H1 (cell line): ENCODE data around the gene MYRF. TPM values are rescaled to one million over a fixed set of nuclear protein-coding genes. Genes with fewer than 3 reads are reported as not detected.

Source experiments
- CTCF ChIA-PET: fragments of 300-600 bp; sonication (Branson Sonifier 250); formaldehyde crosslinking; loops from one replicate; lab custom pipeline; 2021; ENCODE audit not compliant: partially characterized antibody; lab: Charles Lee
- POLR2A ChIA-PET: fragments of 300-600 bp; sonication (Branson Sonifier 250); formaldehyde crosslinking; loops from one replicate; lab custom pipeline; 2021; ENCODE audit warnings: inconsistent platforms; ENCODE audit not compliant: partially characterized antibody; lab: Charles Lee
- DNase-seq, 2 experiments: peaks; one replicate each; pipeline versions ENCODE4 v3.0.0 to v3.0.0-alpha.2; 2010 to 2022; ENCODE audit warnings: low spot score in 2 of 2, low read depth in 1 of 2, mixed read lengths in 1 of 2
- FAIRE-seq: peaks from 2 replicates; lab custom pipeline; 2011; peaks lifted over from hg19 to GRCh38; lab: Jason Lieb, UNC
- H2AFZ ChIP-seq: 2 replicates; pipeline ENCODE4 v1.8.1; 2012; ENCODE audit warnings: low read length, inconsistent platforms
- H2AK5ac ChIP-seq: 2 replicates; pipeline ENCODE4 v1.6.1; 2013; ENCODE audit warnings: low read depth, low read length
- H2BK120ac ChIP-seq: replicated peaks from 2 replicates; pipeline ENCODE3; 2013; ENCODE audit warnings: low read depth, low read length, inconsistent platforms
- H2BK12ac ChIP-seq: 2 replicates; pipeline ENCODE4 v1.6.1; 2013; ENCODE audit warnings: low read depth, low read length
- H2BK15ac ChIP-seq: 2 replicates; pipeline ENCODE4 v1.6.1; 2013; ENCODE audit warnings: low read length
- H2BK20ac ChIP-seq: 2 replicates; pipeline ENCODE4 v1.6.1; 2013; ENCODE audit warnings: low read length
- H2BK5ac ChIP-seq: 2 replicates; pipeline ENCODE4 v1.6.1; 2013; ENCODE audit warnings: low read depth, low read length
- H3K14ac ChIP-seq: 2 replicates; pipeline ENCODE4 v1.6.1; 2013; ENCODE audit warnings: inconsistent platforms; ENCODE audit not compliant: insufficient read length
- H3K18ac ChIP-seq: 2 replicates; pipeline ENCODE4 v1.6.1; 2013; ENCODE audit warnings: low read length; ENCODE audit errors: extremely low read depth
- H3K23ac ChIP-seq: 2 replicates; pipeline ENCODE4 v1.6.1; 2013; ENCODE audit warnings: inconsistent platforms; ENCODE audit not compliant: insufficient read length
- H3K23me2 ChIP-seq: 2 replicates; pipeline ENCODE4 v1.6.1; 2013; ENCODE audit warnings: low read depth, low read length
- H3K27ac ChIP-seq: 2 replicates; pipeline ENCODE4 v1.6.1; 2011; ENCODE audit warnings: low read depth, low read length, inconsistent platforms
- H3K27me3 ChIP-seq, 4 experiments: replicated peaks in 1 of 4; 1 replicate in 1 of 4; 2 replicates in 3 of 4; pipeline versions ENCODE4 v1.6.1 to v1.8.1; 2011 to 2013; ENCODE audit warnings: low read length in 3 of 4, mild to moderate bottlenecking in 3 of 4, inconsistent platforms in 2 of 4, mixed read lengths in 2 of 4, moderate library complexity in 1 of 4; ENCODE audit not compliant: control insufficient read depth in 3 of 4, insufficient read depth in 3 of 4; ENCODE audit errors: extremely low read depth in 1 of 4
- H3K36me3 ChIP-seq, 4 experiments: 2 replicates each; pipeline versions ENCODE4 v1.6.1 to v1.8.1; 2011 to 2013; ENCODE audit warnings: mild to moderate bottlenecking in 4 of 4, low read length in 3 of 4, moderate library complexity in 2 of 4, control low read depth in 1 of 4, inconsistent platforms in 1 of 4; ENCODE audit not compliant: insufficient read depth in 4 of 4, control insufficient read depth in 2 of 4
- H3K4ac ChIP-seq: replicated peaks from 2 replicates; pipeline ENCODE3; 2013; ENCODE audit warnings: low read length, low read depth, mixed read lengths, inconsistent platforms; ENCODE audit not compliant: insufficient read length
- H3K4me1 ChIP-seq, 4 experiments: replicated peaks in 1 of 4; 1 replicate in 1 of 4; 2 replicates in 3 of 4; pipeline versions ENCODE4 v1.6.1 to v1.8.1; 2011 to 2013; ENCODE audit warnings: low read length in 3 of 4, inconsistent platforms in 2 of 4, mixed read lengths in 1 of 4; ENCODE audit not compliant: insufficient read depth in 4 of 4, control insufficient read depth in 3 of 4
- H3K4me2 ChIP-seq, 2 experiments: 2 replicates each; pipeline versions ENCODE4 v1.6.1 to v1.8.1; 2011 to 2013; ENCODE audit warnings: low read depth in 2 of 2, low read length in 2 of 2, control low read depth in 1 of 2, inconsistent platforms in 1 of 2, mild to moderate bottlenecking in 1 of 2; ENCODE audit not compliant: insufficient read depth in 1 of 2
- H3K4me3 ChIP-seq, 4 experiments: fragments of 200-600, 300-600 bp in 1 of 4; sonication (generic), shearing (Covaris generic), sonication (Bioruptor Twin) in 1 of 4; 2 replicates each; pipeline versions ENCODE4 v1.5.1 to v1.8.1; 2011 to 2016; ENCODE audit warnings: low read length in 4 of 4, low read depth in 3 of 4, control low read depth in 2 of 4, inconsistent platforms in 2 of 4, mild to moderate bottlenecking in 2 of 4, mixed read lengths in 1 of 4, moderate library complexity in 1 of 4; ENCODE audit not compliant: insufficient read depth in 2 of 4; ENCODE audit errors: extremely low read depth in 1 of 4
- H3K56ac ChIP-seq: replicated peaks from 2 replicates; pipeline ENCODE3; 2013; ENCODE audit warnings: low read depth, mild to moderate bottlenecking, mixed read lengths, low read length, inconsistent platforms; ENCODE audit not compliant: insufficient read length
- H3K79me1 ChIP-seq: 2 replicates; pipeline ENCODE4 v1.6.1; 2013; ENCODE audit warnings: low read depth, low read length, control low read depth
- H3K79me2 ChIP-seq, 2 experiments: 2 replicates each; pipeline versions ENCODE4 v1.6.1 to v1.8.1; 2012 to 2013; ENCODE audit warnings: low read length in 2 of 2, mild to moderate bottlenecking in 2 of 2, inconsistent platforms in 1 of 2; ENCODE audit not compliant: insufficient read depth in 2 of 2, control insufficient read depth in 1 of 2
- H3K9ac ChIP-seq, 4 experiments: replicated peaks in 1 of 4; 1 replicate in 1 of 4; 2 replicates in 3 of 4; pipeline versions ENCODE4 v1.6.1 to v1.8.1; 2011 to 2013; ENCODE audit warnings: low read depth in 3 of 4, low read length in 3 of 4, control low read depth in 2 of 4, mild to moderate bottlenecking in 2 of 4, moderate library complexity in 2 of 4, inconsistent platforms in 1 of 4; ENCODE audit errors: extremely low read depth in 1 of 4
- H3K9me3 ChIP-seq, 2 experiments: 2 replicates each; pipeline versions ENCODE4 v1.6.1 to v1.8.1; 2012 to 2013; ENCODE audit warnings: mild to moderate bottlenecking in 2 of 2, moderate library complexity in 2 of 2, control low read depth in 1 of 2, inconsistent platforms in 1 of 2, low read depth in 1 of 2, low read length in 1 of 2, mixed read lengths in 1 of 2; ENCODE audit not compliant: insufficient read depth in 2 of 2
- H4K20me1 ChIP-seq, 2 experiments: replicated peaks in 1 of 2; 2 replicates each; pipeline versions ENCODE3 to v1.8.1; 2011 to 2013; ENCODE audit warnings: inconsistent platforms in 2 of 2, low read length in 2 of 2, mild to moderate bottlenecking in 1 of 2; ENCODE audit not compliant: insufficient read depth in 2 of 2, control insufficient read depth in 1 of 2
- H4K5ac ChIP-seq: 2 replicates; pipeline ENCODE4 v1.6.1; 2013; ENCODE audit warnings: low read length, low read depth, mixed read lengths, inconsistent platforms; ENCODE audit not compliant: insufficient read length
- H4K8ac ChIP-seq: 2 replicates; pipeline ENCODE4 v1.8.0; 2013; ENCODE audit warnings: mild to moderate bottlenecking, moderate library complexity, low read length, inconsistent platforms; ENCODE audit not compliant: insufficient read depth; ENCODE audit errors: extremely low read depth
- H4K91ac ChIP-seq: replicated peaks from 2 replicates; pipeline ENCODE3; 2013; ENCODE audit warnings: low read length, mixed read lengths, inconsistent platforms; ENCODE audit not compliant: insufficient read length
- ASH2L ChIP-seq: fragments of 200-600, 300-600 bp; sonication (generic); IDR thresholded peaks from one replicate; pipeline ENCODE4 v1.7.1; 2017; ENCODE audit warnings: low read length
- EGR1 ChIP-seq: IDR thresholded peaks from 2 replicates; pipeline ENCODE4 v1.6.1; 2011; ENCODE audit warnings: low read depth, low read length, borderline replicate concordance
- JUND ChIP-seq: IDR thresholded peaks from 2 replicates; pipeline ENCODE4 v1.6.1; 2011; ENCODE audit warnings: mild to moderate bottlenecking, improper control_type of control experiment, low read length
- MAX ChIP-seq: IDR thresholded peaks from 2 replicates; pipeline ENCODE4 v1.6.1; 2012; ENCODE audit warnings: inconsistent platforms
- NANOG ChIP-seq: IDR thresholded peaks from 2 replicates; pipeline ENCODE4 v1.6.1; 2011; ENCODE audit warnings: low read length, low read depth, mild to moderate bottlenecking, inconsistent platforms; ENCODE audit not compliant: insufficient read depth, poor library complexity, severe bottlenecking
- RXRA ChIP-seq: IDR thresholded peaks from 2 replicates; pipeline ENCODE4 v1.6.1; 2011; ENCODE audit warnings: low read depth, mild to moderate bottlenecking, low read length, moderate library complexity; ENCODE audit not compliant: insufficient read depth
- SAP30 ChIP-seq: fragments of 300-600 bp; sonication (generic); IDR thresholded peaks from 2 replicates; pipeline ENCODE4 v1.7.1; 2012; ENCODE audit warnings: low read length, moderate library complexity, mild to moderate bottlenecking, inconsistent platforms; ENCODE audit not compliant: insufficient read depth, insufficient replicate concordance
- SIRT6 ChIP-seq: IDR thresholded peaks from one replicate; pipeline ENCODE4 v1.7.1; 2012; ENCODE audit warnings: low read length, inconsistent platforms
- SP1 ChIP-seq: IDR thresholded peaks from 2 replicates; pipeline ENCODE4 v1.6.1; 2011; ENCODE audit warnings: low read depth, low read length
- SP4 ChIP-seq: IDR thresholded peaks from 2 replicates; pipeline ENCODE4 v1.6.1; 2012; ENCODE audit warnings: low read length, inconsistent platforms
- SUZ12 ChIP-seq: fragments of 200-600 bp; sonication (generic); IDR thresholded peaks from 2 replicates; pipeline ENCODE4 v1.6.1; 2012; ENCODE audit warnings: mild to moderate bottlenecking, inconsistent platforms, low read length, moderate library complexity, mixed read lengths
- WGBS, 2 experiments: shearing (Covaris generic) in 1 of 2; methylation state at CpG; one replicate each; pipeline versions ENCODE4 v1.1.6 to v1.1.7; 2013 to 2015; ENCODE audit warnings: low lambda C conversion rate in 2 of 2, mixed read lengths in 2 of 2, inconsistent platforms in 1 of 2, low coverage in 1 of 2, missing lambda C conversion rate in 1 of 2; ENCODE audit not compliant: insufficient replicate concordance in 2 of 2, insufficient coverage in 1 of 2, insufficient read length in 1 of 2; ENCODE audit errors: extremely low coverage in 1 of 2, missing lambda C conversion rate in 1 of 2; 5-methylcytosine and 5-hydroxymethylcytosine counted together
- polyA plus RNA-seq, 7 experiments: library from polyadenylated mRNA; depleted of rRNA in 3 of 7; stranded (reverse) in 5 of 7; unstranded in 2 of 7; fragments of >200 nt in 5 of 7; fragments of 200-250 nt in 2 of 7; gene quantifications; 1 replicate in 5 of 7; 2 replicates in 1 of 7; 4 replicates in 1 of 7; pipeline versions ENCODE4 v1.2.1 to v1.2.3, GENCODE V29; 2011 to 2013; ENCODE audit warnings: missing spikeins in 2 of 7, mixed read lengths in 2 of 7
- total RNA-seq: library from RNA; stranded (reverse); fragmentation: NEBNext Ultra II Directional; extraction: Animal tissue kit (Norgen Biotek cat#: 25700); gene quantifications from 2 replicates; pipeline ENCODE4 v1.2.1, GENCODE V29; 2021

The MYRF gene
- total and polyA plus RNA-seq, 2 of the 8 experiments (the other 6 are each of a cell fraction or from before 2014, with no cell fraction given), result 6.0 to 6.1 TPM

DNA sequence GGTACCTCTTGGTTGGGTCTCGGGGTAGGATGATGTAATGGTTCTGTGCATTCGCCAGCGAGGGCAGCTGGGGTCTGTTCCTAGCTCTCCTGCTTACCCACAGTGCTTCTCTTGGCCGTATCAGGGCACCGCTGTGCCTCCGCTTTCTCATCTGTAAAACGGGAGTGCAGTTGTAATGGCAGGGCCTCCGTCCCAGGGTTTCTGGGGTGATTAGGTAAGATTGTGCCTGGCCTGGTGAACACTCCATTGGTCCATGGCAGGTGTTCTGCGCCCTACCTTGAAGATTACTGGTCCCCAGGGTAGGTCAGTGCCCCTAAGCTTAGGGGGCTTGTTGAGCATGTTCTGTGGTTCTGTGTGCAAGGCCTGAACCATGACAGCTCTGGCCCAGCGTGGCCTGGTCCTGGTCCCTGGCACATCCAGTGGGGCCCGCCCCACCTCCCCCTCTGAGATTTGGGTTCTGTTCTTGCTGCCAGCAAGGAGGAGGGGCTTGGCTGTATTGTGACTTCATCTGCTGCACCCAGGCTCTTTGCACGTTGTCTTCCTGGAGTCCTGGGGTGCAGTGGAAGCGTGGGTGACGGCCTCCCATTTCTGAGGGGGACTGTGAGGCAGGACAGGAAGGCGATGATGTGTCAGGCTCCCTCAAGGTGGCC, 4.9 kb downstream of the MYRF start:
- WGBS, 2 experiments, result 90% methylated on average over 15 of the region's 15 CpGs; no CpG with 5 or more reads in 1 of the 2 experiments
- Histone ChIP-seq H3K9ac (no peak overlapping the region), H2BK12ac (peak overlapping the region; percentile 81; the same call in 1 of the 2 replicates), H3K14ac (no peak overlapping the region), H3K79me1 (no peaks in the 10 kb centered on the region), H3K56ac (no peak overlapping the region), H3K9me3 (no peaks in the 10 kb centered on the region), H2AFZ (no peak overlapping the region), H3K27me3 (peaks cover 4 to 16% (median 11%) of the 10 kb centered on the region in 4 experiments; a peak in 6 of 7 replicates), H4K8ac (no peak overlapping the region), H3K23ac (no peak overlapping the region), H3K4me2 (no peak overlapping the region; a peak in 1 of 4 replicates), H3K36me3 (no peaks in the 10 kb centered on the region), H3K27ac (no peak overlapping the region), H3K79me2 (no peaks in the 10 kb centered on the region), H3K23me2 (no peaks in the 10 kb centered on the region), H3K4me3 (no peak overlapping the region), H4K91ac (peak overlapping the region; percentile 66), H3K4ac (peak overlapping the region; percentile 32), H3K4me1 (peaks cover 0 to 22% (median 11%) of the 10 kb centered on the region in 4 experiments; a peak in 6 of 7 replicates), H3K18ac (peak overlapping the region; percentile 75; the same call in 1 of the 2 replicates), H2BK120ac (no peak overlapping the region), H2BK15ac (peak overlapping the region; percentile 95; the same call in 1 of the 2 replicates), H2BK5ac (peak overlapping the region; percentile 75; the same call in 1 of the 2 replicates), H4K20me1 (peaks cover 0 to 1% of the 10 kb centered on the region in 2 experiments), H2AK5ac (peak overlapping the region; percentile 83; the same call in 1 of the 2 replicates), H4K5ac (no peak overlapping the region), H2BK20ac (peak overlapping the region; percentile 34; the same call in 1 of the 2 replicates)
- POLR2A ChIA-PET, result interaction anchor here (1.7 to 3.5 kb wide), 2 partner anchors 33 to 36 kb away, joined by 4 to 13 read pairs; partner anchors contain the start of genes FEN1 and TMEM258
- no peak for TF ChIP-seq SP1
- no peak for TF ChIP-seq SIRT6
- TF ChIP-seq ASH2L, result no peak
- TF ChIP-seq NANOG, result no peak
- no peak for TF ChIP-seq EGR1
- TF ChIP-seq RXRA, result no peak
- no peak for TF ChIP-seq SAP30
- TF ChIP-seq SUZ12, result no peak
- TF ChIP-seq SP4, result no peak
- no peak for TF ChIP-seq MAX
- TF ChIP-seq JUND, result no peak
- CTCF ChIA-PET, result interaction anchor here (1.0 to 6.0 kb wide), 9 partner anchors 9 to 190 kb away, joined by 3 to 48 read pairs (median 4); no protein-coding TSS in a partner anchor
- DNase-seq (no peak), FAIRE-seq (no peak)
